GM21423 (cell line): Measurements from ENCODE around the gene SUGCT.

Source experiments
- ATAC-seq: cut with Tn5 transposase; IDR thresholded peaks from one replicate; pipeline ENCODE4 v1.9.1; 2021; ENCODE audit warnings: mild to moderate bottlenecking, moderate library complexity; ENCODE audit not compliant: unreplicated experiment

Gene SUGCT

GRCh38 chr7:40457776-40458480 is 323.1 kb downstream of the SUGCT start:
- no peak for ATAC-seq

- ATAC-seq: no peak
These were observed 328.6 kb downstream of the SUGCT start for GRCh38 chr7:40463446-40463845.

- no peak for ATAC-seq
These were observed 334.4 kb downstream of the SUGCT start for GRCh38 chr7:40468891-40469864.

- ATAC-seq: no peak
These were observed 335.3 kb downstream of the SUGCT start for GRCh38 chr7:40470091-40470592.

- no peak for ATAC-seq
These were observed 336.0 kb downstream of the SUGCT start for GRCh38 chr7:40470817-40471216.

- no peak for ATAC-seq
These were observed 337.1 kb downstream of the SUGCT start for GRCh38 chr7:40471891-40472290.

GRCh38 chr7:40474790-40475680 is 340.2 kb downstream of the SUGCT start:
- ATAC-seq: peak; percentile 99

- no peak for ATAC-seq
These were observed 340.8 kb downstream of the SUGCT start for GRCh38 chr7:40475681-40475982.

- no peak for ATAC-seq
These were observed 342.3 kb downstream of the SUGCT start for GRCh38 chr7:40477094-40477493.

- ATAC-seq: no peak
These were observed 348.0 kb downstream of the SUGCT start for GRCh38 chr7:40482845-40483244.

GRCh38 chr7:40483630-40484029 is 348.8 kb downstream of the SUGCT start:
- no peak for ATAC-seq

- no peak for ATAC-seq
These were observed 355.2 kb downstream of the SUGCT start for GRCh38 chr7:40489844-40490602.

GRCh38 chr7:40490603-40490924 is 355.8 kb downstream of the SUGCT start:
- ATAC-seq: no peak

- ATAC-seq: no peak
These were observed 358.1 kb downstream of the SUGCT start for GRCh38 chr7:40492946-40493345.

GRCh38 chr7:40493609-40494051 is 358.8 kb downstream of the SUGCT start:
- no peak for ATAC-seq

- ATAC-seq: no peak
These were observed 364.2 kb downstream of the SUGCT start for GRCh38 chr7:40498924-40499510.

GRCh38 chr7:40499718-40500117 is 364.9 kb downstream of the SUGCT start:
- ATAC-seq: no peak

GRCh38 chr7:40500219-40500618 is 365.4 kb downstream of the SUGCT start:
- no peak for ATAC-seq

GRCh38 chr7:40502359-40502758 is 367.6 kb downstream of the SUGCT start:
- no peak for ATAC-seq

- no peak for ATAC-seq
These were observed 371.4 kb downstream of the SUGCT start for GRCh38 chr7:40506158-40506557.
